Omental fat pad (tissue), 4 donors: ENCODE data around the gene DCHS1. TPM values are rescaled to one million over a fixed set of nuclear protein-coding genes. Genes with fewer than 3 reads are reported as not detected.

Experiments
- ATAC-seq: fragments of 150-250 bp; one replicate; pipeline ENCODE4 v1.9.1; 2016; ENCODE audit warnings: mild to moderate bottlenecking, moderate library complexity; ENCODE audit not compliant: low FRiP score
- DNase-seq: peaks from one replicate; pipeline ENCODE4 v3.0.0-alpha.2; 2019; ENCODE audit warnings: low spot score
- total RNA-seq, 4 donors: library from RNA; depleted of rRNA; stranded (reverse); fragments of >200 nt; gene quantifications; one replicate each; pipeline ENCODE4 v1.1.0, GENCODE V29; 2016
- TF ChIP-seq, protein P1 (sequence below), 3 donors: fragments of 450-650 bp; IDR thresholded peaks; one replicate each; pipeline ENCODE4 v1.5.1; 2016 to 2017; ENCODE audit warnings: antibody characterized with exemption in 3 of 3, mild to moderate bottlenecking in 3 of 3, moderate library complexity in 2 of 3

DCHS1 gene
- total RNA-seq, 4 donors from 2014 or later: 12.6 to 26.3 (median 19.4) TPM

DNA sequence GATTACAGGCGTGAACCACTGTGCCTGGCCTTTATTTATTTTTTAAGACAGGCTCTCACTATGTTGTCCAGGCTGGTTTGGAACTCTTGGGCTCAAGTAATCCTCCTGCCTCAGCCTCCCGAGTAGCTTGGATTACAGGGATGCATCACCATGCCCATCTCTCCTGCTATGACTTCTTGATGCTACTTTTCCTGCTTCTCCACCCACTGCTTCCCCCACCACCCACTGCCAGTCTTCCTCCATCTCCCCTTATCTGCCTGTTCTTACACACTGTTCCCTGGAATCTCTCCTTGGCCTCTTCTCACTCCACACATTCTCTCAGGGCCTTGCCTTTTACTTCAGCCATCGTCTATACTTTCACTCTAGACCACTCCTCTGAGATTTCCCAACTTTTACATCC, 19.1 kb downstream of the DCHS1 start:
- DNase-seq (no peak), ATAC-seq (no peak)
- TF ChIP-seq, protein P1, sequence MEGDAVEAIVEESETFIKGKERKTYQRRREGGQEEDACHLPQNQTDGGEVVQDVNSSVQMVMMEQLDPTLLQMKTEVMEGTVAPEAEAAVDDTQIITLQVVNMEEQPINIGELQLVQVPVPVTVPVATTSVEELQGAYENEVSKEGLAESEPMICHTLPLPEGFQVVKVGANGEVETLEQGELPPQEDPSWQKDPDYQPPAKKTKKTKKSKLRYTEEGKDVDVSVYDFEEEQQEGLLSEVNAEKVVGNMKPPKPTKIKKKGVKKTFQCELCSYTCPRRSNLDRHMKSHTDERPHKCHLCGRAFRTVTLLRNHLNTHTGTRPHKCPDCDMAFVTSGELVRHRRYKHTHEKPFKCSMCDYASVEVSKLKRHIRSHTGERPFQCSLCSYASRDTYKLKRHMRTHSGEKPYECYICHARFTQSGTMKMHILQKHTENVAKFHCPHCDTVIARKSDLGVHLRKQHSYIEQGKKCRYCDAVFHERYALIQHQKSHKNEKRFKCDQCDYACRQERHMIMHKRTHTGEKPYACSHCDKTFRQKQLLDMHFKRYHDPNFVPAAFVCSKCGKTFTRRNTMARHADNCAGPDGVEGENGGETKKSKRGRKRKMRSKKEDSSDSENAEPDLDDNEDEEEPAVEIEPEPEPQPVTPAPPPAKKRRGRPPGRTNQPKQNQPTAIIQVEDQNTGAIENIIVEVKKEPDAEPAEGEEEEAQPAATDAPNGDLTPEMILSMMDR (IDR thresholded peaks at IDR 0.05): no peak

DNA sequence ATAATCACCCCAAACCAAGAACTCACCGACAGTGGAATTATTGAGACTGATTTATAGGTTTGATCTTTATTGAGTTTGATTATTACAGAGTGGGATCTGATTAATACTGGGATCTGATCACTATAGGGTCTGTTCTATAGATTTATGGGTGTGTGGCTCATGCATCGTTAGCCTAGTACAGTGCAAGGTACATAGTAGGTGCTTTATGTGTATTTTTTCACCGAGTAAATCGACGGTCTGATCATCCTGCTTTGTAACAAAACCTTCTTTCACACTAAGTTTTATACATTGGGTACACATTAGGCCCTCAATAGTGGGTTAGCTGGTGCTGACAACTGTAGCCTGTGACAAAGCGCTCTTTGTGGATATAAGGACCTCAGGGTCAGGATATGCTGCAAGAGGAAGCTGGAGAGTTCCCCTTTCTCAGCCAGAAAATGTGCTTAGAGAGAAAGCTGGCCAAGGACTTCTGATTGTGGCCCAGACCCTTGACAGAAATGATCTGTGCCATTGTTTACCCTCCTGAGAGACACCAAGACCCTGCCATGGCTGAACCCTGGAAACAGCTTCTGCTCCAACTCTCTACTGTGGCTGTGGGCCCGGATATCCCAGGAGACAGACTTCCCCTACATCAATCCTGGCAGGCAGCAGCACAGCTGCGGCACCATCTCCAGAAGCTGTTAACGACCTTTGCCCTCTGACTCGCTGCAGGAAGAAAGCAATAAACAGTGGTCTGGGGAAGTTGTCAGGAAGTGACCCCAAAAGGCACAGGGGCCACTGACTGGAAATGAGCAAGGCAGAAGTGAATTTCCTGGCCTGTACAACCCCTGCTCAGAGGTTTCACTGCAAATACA, 20.3 kb downstream of the DCHS1 start:
- ATAC-seq: peak; percentile 22
- DNase-seq: no peak
- TF ChIP-seq, protein P1 (IDR thresholded peaks at IDR 0.05): no peak

- DNase-seq: no peak
- TF ChIP-seq, protein P1 (IDR thresholded peaks at IDR 0.05): no peak
- ATAC-seq: no peak
These were observed 21.1 kb downstream of the DCHS1 start for GRCh38 chr11:6634534-6634933.

GRCh38 chr11:6633422-6634408, 21.9 kb downstream of the DCHS1 start:
- no peak for ATAC-seq
- TF ChIP-seq, protein P1 (IDR thresholded peaks at IDR 0.05): no peak
- no peak for DNase-seq

DNA sequence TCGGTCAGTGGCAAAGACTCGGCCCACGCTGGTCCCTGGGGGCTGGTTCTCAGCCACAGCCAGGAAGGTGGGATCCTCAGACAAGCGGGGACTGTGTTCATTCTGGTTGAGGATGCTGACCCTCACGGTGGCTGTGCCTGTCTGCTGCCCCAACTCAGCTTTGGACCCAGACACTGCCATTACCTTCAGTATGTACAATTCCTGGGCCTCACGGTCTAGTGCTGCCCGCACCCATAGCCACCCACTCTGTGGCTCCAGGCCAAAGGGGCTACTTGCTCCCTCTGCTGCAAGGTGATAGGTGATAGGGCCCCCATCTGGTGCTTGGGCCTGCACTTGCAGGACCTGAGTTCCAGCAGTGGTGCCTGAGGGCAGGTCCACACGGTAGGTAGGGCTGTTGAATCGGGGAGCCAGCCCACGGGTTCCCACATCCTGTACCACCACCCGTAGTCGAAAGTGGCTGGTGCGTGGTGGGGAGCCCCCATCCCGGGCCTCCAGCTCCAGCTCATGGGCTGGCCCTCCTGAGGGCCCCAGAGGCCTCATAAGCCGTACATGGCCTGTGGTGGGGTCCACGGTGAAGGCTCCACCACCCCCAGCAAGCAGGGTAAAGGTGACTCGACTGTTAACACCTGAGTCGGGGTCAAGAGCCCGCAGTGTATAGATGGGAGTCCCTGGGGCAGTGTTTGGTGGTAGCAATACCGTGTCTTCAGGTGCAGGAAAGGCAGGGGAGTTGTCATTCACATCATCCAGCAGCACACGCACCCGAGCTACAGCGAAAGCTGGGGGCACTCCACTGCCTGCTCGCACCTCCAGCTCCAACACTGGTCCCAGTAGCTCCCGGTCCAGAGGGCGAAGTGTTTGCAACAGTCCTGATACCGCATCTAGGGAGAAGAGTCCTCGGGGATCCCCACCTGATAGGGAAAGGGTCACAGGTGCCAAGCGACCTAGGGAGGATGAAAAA, 23.2 kb downstream of the DCHS1 start:
- DNase-seq (no peak), ATAC-seq (no peak)
- TF ChIP-seq, protein P1 (IDR thresholded peaks at IDR 0.05): no peak

GRCh38 chr11:6631361-6631890, 24.2 kb downstream of the DCHS1 start:
- no peak for ATAC-seq
- no peak for DNase-seq
- TF ChIP-seq, protein P1 (IDR thresholded peaks at IDR 0.05): no peak
